IMR-90 (cell line): Measurements from ENCODE around the gene CMIP. TPM values are rescaled to one million over a fixed set of nuclear protein-coding genes. Genes with fewer than 3 reads are reported as not detected.

Experiments used
- ATAC-seq: fragments of 200-7000 bp; cut with Tn5 transposase; 2 replicates; pipeline ENCODE4 v1.9.1; 2020; ENCODE audit warnings: low read depth, mild to moderate bottlenecking, moderate library complexity
- BruUV-seq: library from RNA; stranded (reverse); fragments of 400-500 nt; replicated peaks from 2 replicates; lab custom pipeline; 2021; lab: Mats Ljungman, UMichigan
- CTCF ChIA-PET: fragments of 300-600 bp; formaldehyde crosslinking; extraction: SDS; loops from one replicate; lab custom pipeline; 2021; ENCODE audit warnings: antibody characterized with exemption; lab: Yijun Ruan, JAX
- POLR2A ChIA-PET: fragments of 300-600 bp; sonication (Branson Sonifier 250); formaldehyde crosslinking; loops from one replicate; lab custom pipeline; 2022; ENCODE audit warnings: antibody characterized with exemption; ENCODE audit not compliant: unreplicated experiment; lab: Charles Lee
- DNase-seq: peaks from one replicate; pipeline ENCODE4 v3.0.0; 2013
- H2AFZ ChIP-seq: replicated peaks from 2 replicates; pipeline ENCODE3; 2013; ENCODE audit warnings: low read length, mild to moderate bottlenecking; ENCODE audit not compliant: poor library complexity
- H2AK5ac ChIP-seq: 2 replicates; pipeline ENCODE4 v1.6.1; 2013; ENCODE audit warnings: low read depth, low read length, inconsistent platforms
- H2AK9ac ChIP-seq: replicated peaks from 2 replicates; pipeline ENCODE3; 2013; ENCODE audit warnings: mild to moderate bottlenecking, low read depth, low read length, moderate library complexity; ENCODE audit not compliant: poor library complexity
- H2BK120ac ChIP-seq: 2 replicates; pipeline ENCODE4 v1.6.1; 2013; ENCODE audit warnings: low read depth, low read length, inconsistent platforms
- H2BK15ac ChIP-seq: 3 replicates; pipeline ENCODE4 v1.6.1; 2013; ENCODE audit warnings: low read depth, low read length, inconsistent platforms
- H2BK20ac ChIP-seq: 2 replicates; pipeline ENCODE4 v1.6.1; 2013; ENCODE audit warnings: low read depth, mild to moderate bottlenecking, inconsistent platforms, low read length, moderate library complexity
- H2BK5ac ChIP-seq: 2 replicates; pipeline ENCODE4 v1.6.1; 2013; ENCODE audit warnings: mild to moderate bottlenecking, low read depth, low read length, inconsistent platforms; ENCODE audit not compliant: poor library complexity, severe bottlenecking
- H3K14ac ChIP-seq: replicated peaks from 2 replicates; pipeline ENCODE4 v1.6.1; 2013; ENCODE audit warnings: low read depth, low read length, inconsistent platforms
- H3K18ac ChIP-seq: 2 replicates; pipeline ENCODE4 v1.6.1; 2013; ENCODE audit warnings: low read depth, low read length, control low read depth
- H3K23ac ChIP-seq: 2 replicates; pipeline ENCODE4 v1.6.1; 2013; ENCODE audit warnings: low read depth, low read length, inconsistent platforms
- H3K27ac ChIP-seq: 2 replicates; pipeline ENCODE4 v1.5.1; 2013; ENCODE audit warnings: mild to moderate bottlenecking, control low read depth, low read length; ENCODE audit not compliant: insufficient read depth
- H3K27me3 ChIP-seq: 2 replicates; pipeline ENCODE4 v1.6.1; 2013; ENCODE audit warnings: low read length; ENCODE audit not compliant: control insufficient read depth, insufficient read depth
- H3K36me3 ChIP-seq: 2 replicates; pipeline ENCODE4 v1.6.1; 2013; ENCODE audit warnings: low read length, mixed read lengths; ENCODE audit not compliant: control insufficient read depth, insufficient read depth
- H3K4ac ChIP-seq: 2 replicates; pipeline ENCODE4 v1.6.1; 2013; ENCODE audit warnings: low read depth, low read length, inconsistent platforms
- H3K4me1 ChIP-seq: 2 replicates; pipeline ENCODE4 v1.6.1; 2013; ENCODE audit warnings: low read length, mixed read lengths; ENCODE audit not compliant: control insufficient read depth, insufficient read depth
- H3K4me2 ChIP-seq: 2 replicates; pipeline ENCODE4 v1.6.1; 2013; ENCODE audit warnings: low read depth, mild to moderate bottlenecking, control low read depth, low read length, moderate library complexity
- H3K4me3 ChIP-seq: 2 replicates; pipeline ENCODE4 v1.5.1; 2013; ENCODE audit warnings: low read depth, mild to moderate bottlenecking, control low read depth, low read length, moderate library complexity; ENCODE audit not compliant: insufficient read depth
- H3K56ac ChIP-seq: 2 replicates; pipeline ENCODE4 v1.6.1; 2013; ENCODE audit warnings: low read length, inconsistent platforms; ENCODE audit not compliant: insufficient read depth; ENCODE audit errors: extremely low read depth
- H3K79me1 ChIP-seq, 2 experiments: 2 replicates each; pipeline ENCODE4 v1.6.1; 2013; ENCODE audit warnings: low read length in 2 of 2, inconsistent platforms in 1 of 2, low read depth in 1 of 2
- H3K9ac ChIP-seq: 2 replicates; pipeline ENCODE4 v1.6.1; 2013; ENCODE audit warnings: low read depth, low read length, control low read depth
- H3K9me1 ChIP-seq: 2 replicates; pipeline ENCODE4 v1.6.1; 2013; ENCODE audit warnings: low read length, inconsistent platforms; ENCODE audit not compliant: insufficient read depth
- H3K9me3 ChIP-seq: 2 replicates; pipeline ENCODE4 v1.6.1; 2013; ENCODE audit warnings: low read length; ENCODE audit not compliant: control insufficient read depth, insufficient read depth
- H4K20me1 ChIP-seq: 2 replicates; pipeline ENCODE4 v1.6.1; 2013; ENCODE audit warnings: low read length, inconsistent platforms; ENCODE audit not compliant: insufficient read depth
- H4K5ac ChIP-seq: 2 replicates; pipeline ENCODE4 v1.6.1; 2013; ENCODE audit warnings: mild to moderate bottlenecking, low read depth, low read length, control low read depth
- H4K8ac ChIP-seq, 2 experiments: 2 replicates each; pipeline ENCODE4 v1.6.1; 2013; ENCODE audit warnings: low read depth in 2 of 2, low read length in 2 of 2, control low read depth in 1 of 2, inconsistent platforms in 1 of 2
- H4K91ac ChIP-seq: 2 replicates; pipeline ENCODE4 v1.6.1; 2013; ENCODE audit warnings: low read depth, low read length, inconsistent platforms; ENCODE audit not compliant: insufficient read depth
- BHLHE40 ChIP-seq: fragments of 150-350 bp; IDR thresholded peaks from 2 replicates; pipeline ENCODE4 v1.6.1; 2016; ENCODE audit warnings: mild to moderate bottlenecking, low read depth, low read length
- NFE2L2 ChIP-seq: fragments of 150-350 bp; IDR thresholded peaks from 2 replicates; pipeline ENCODE4 v1.6.1; 2016; ENCODE audit warnings: low read depth, mild to moderate bottlenecking, low read length
- RAD21 ChIP-seq: IDR thresholded peaks from 2 replicates; pipeline ENCODE4 v1.6.1; 2012; ENCODE audit warnings: low read length, improper control_type of control experiment
- RCOR1 ChIP-seq: IDR thresholded peaks from 2 replicates; pipeline ENCODE4 v1.6.1; 2012; ENCODE audit warnings: mild to moderate bottlenecking, low read length, improper control_type of control experiment; ENCODE audit not compliant: insufficient replicate concordance
- RFX5 ChIP-seq: IDR thresholded peaks from 2 replicates; pipeline ENCODE4 v1.8.0; 2012; ENCODE audit warnings: low read depth, mild to moderate bottlenecking, low read length, moderate library complexity
- SMC3 ChIP-seq: fragments of 150-350 bp; IDR thresholded peaks from 2 replicates; pipeline ENCODE4 v1.6.1; 2016; ENCODE audit warnings: low read depth, mild to moderate bottlenecking, antibody characterized with exemption, low read length, moderate library complexity
- WGBS, 2 experiments: methylation state at CpG; one replicate each; pipeline versions ENCODE4 v1.1.5 to v1.1.7; 2013; ENCODE audit warnings: missing lambda C conversion rate in 2 of 2; ENCODE audit not compliant: insufficient read length in 1 of 2; ENCODE audit errors: extremely low coverage in 2 of 2; 5-methylcytosine and 5-hydroxymethylcytosine counted together
- dilution Hi-C: fragments of 300-500 bp; cut with HindIII; formaldehyde crosslinking; loops from one replicate; pipeline ENCODE4 v1.14.3; 2018; ENCODE audit warnings: low sequenced_read_pairs; ENCODE audit not compliant: unreplicated experiment
- in situ Hi-C: fragments of 300-500 bp; cut with MboI; formaldehyde crosslinking; loops from 3 replicates; pipeline ENCODE4 v1.14.3; 2019; ENCODE audit warnings: low sequenced_read_pairs, inconsistent platforms, mixed read lengths
- intact Hi-C: fragments of 100-400 bp; cut with micrococcal nuclease; formaldehyde crosslinking; loops from 2 replicates; pipeline ENCODE4 v1.10.0; 2022
- polyA plus RNA-seq, 3 experiments: library from polyadenylated mRNA; depleted of rRNA; stranded (reverse); fragments of >200 nt; gene quantifications; 2 replicates each; pipeline ENCODE4 v1.2.3, GENCODE V29; 2012; ENCODE audit warnings: low replicate concordance in 1 of 3
- total RNA-seq: library from RNA; depleted of rRNA; stranded (reverse); fragments of >200 nt; gene quantifications from 2 replicates; pipeline ENCODE4 v1.2.3, GENCODE V29; 2012
- TF ChIP-seq, protein P1 (sequence below): conservative IDR thresholded peaks from 2 replicates; pipeline ENCODE4 v1.5.1; 2012; ENCODE audit warnings: mild to moderate bottlenecking, low read depth, low read length, improper control_type of control experiment
- TF ChIP-seq, protein P2 (sequence below): fragments of 150-350 bp; IDR thresholded peaks from 2 replicates; pipeline ENCODE4 v1.6.1; 2016; ENCODE audit warnings: low read depth, mild to moderate bottlenecking, low read length, moderate library complexity, borderline replicate concordance
- TF ChIP-seq, protein P3 (sequence below): fragments of 150-350 bp; IDR thresholded peaks from 2 replicates; pipeline ENCODE4 v1.6.1; 2017; ENCODE audit warnings: mild to moderate bottlenecking, antibody characterized with exemption, low read length, low read depth

The CMIP gene
- total and polyA plus RNA-seq, 2 of the 4 experiments (the other 2 are of a cell fraction): 3.2 to 11.6 TPM

DNA sequence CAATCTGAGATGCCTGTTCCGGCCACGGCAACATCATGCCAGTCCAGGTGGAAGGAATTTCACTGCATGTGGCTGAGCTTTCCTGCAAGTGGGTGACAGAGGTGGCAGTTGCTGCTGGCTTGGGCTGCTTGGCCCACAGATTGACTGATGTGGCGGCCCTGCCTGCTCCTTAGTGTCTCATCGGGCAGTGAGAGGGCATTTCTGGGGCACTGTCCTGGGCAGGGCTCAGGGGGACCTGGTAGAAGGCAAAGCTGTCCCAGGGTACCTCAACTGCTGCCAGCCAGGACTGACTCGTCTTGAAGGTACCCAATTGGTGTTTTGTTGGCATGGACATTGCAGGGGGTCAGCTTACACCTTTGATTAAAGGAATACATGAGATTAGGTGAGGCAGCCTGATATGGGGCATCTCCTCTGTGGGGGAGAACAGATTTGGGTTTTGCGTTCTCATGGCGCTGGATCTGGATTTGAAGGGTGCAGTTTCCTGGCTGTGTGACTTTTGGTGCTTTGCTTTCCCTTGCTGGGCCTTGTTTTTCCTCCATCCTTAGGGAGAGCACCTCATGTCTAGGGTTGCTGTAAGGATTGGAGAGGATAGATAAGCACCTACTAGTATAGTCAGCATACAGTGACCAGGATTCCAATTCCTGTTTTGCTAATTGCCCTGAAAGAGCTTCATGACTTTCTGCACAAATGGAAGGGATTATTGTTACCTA lies 5.4 kb downstream of the CMIP start (continued):
- TF ChIP-seq RAD21: no peak

DNA sequence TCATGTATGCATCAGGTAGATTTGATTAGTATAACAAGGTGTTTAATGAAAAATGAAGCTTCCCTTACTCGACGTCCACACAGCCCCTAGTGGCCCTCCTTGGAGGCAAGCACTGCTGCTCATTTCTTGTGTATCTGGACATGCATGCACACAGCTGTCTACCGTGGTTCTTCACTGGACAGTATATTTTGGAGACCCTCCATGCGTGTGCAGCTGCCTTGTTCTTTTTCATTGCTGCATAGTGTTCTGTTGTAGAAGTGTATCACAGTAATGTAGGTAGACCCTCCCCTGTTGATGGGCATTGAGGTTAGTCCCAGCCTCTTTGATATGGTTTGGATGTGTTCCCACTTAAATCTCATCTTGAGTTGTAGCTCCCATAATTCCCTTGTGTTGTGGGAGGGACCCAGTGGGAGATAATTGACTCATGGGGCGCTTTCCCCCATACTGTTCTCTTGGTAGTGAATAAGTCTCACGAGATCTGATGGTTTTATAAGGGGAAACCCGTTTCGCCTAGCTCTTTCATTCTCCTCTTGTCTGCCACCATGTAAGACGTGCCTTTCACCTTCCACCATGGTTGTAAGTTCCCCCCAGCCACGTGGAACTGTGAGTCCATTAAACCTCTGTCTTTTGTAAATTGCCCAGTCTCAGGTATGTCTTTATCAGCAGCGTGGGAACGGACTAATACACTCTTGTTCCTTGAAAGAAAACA lies 6.3 kb downstream of the CMIP start:
- H3K56ac ChIP-seq: no peak overlapping the region
- no peak overlapping the region for H2AK5ac ChIP-seq
- H3K27me3 ChIP-seq: no peaks in the 10 kb centered on the region
- no peak overlapping the region for H2BK15ac ChIP-seq
- 79% methylated on average over 4 of the region's 12 CpGs; no CpG with 5 or more reads in 1 of the 2 experiments for WGBS, 2 experiments
- peaks cover 7% of the 10 kb centered on the region for H3K4me1 ChIP-seq
- TF ChIP-seq SMC3: no peak
- no peak for TF ChIP-seq BHLHE40
- TF ChIP-seq RCOR1: no peak
- TF ChIP-seq, protein P1, sequence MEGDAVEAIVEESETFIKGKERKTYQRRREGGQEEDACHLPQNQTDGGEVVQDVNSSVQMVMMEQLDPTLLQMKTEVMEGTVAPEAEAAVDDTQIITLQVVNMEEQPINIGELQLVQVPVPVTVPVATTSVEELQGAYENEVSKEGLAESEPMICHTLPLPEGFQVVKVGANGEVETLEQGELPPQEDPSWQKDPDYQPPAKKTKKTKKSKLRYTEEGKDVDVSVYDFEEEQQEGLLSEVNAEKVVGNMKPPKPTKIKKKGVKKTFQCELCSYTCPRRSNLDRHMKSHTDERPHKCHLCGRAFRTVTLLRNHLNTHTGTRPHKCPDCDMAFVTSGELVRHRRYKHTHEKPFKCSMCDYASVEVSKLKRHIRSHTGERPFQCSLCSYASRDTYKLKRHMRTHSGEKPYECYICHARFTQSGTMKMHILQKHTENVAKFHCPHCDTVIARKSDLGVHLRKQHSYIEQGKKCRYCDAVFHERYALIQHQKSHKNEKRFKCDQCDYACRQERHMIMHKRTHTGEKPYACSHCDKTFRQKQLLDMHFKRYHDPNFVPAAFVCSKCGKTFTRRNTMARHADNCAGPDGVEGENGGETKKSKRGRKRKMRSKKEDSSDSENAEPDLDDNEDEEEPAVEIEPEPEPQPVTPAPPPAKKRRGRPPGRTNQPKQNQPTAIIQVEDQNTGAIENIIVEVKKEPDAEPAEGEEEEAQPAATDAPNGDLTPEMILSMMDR: no peak
- TF ChIP-seq NFE2L2: no peak
- TF ChIP-seq, protein P2, sequence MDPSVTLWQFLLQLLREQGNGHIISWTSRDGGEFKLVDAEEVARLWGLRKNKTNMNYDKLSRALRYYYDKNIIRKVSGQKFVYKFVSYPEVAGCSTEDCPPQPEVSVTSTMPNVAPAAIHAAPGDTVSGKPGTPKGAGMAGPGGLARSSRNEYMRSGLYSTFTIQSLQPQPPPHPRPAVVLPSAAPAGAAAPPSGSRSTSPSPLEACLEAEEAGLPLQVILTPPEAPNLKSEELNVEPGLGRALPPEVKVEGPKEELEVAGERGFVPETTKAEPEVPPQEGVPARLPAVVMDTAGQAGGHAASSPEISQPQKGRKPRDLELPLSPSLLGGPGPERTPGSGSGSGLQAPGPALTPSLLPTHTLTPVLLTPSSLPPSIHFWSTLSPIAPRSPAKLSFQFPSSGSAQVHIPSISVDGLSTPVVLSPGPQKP: no peak
- TF ChIP-seq RFX5: no peak
- TF ChIP-seq, protein P3, sequence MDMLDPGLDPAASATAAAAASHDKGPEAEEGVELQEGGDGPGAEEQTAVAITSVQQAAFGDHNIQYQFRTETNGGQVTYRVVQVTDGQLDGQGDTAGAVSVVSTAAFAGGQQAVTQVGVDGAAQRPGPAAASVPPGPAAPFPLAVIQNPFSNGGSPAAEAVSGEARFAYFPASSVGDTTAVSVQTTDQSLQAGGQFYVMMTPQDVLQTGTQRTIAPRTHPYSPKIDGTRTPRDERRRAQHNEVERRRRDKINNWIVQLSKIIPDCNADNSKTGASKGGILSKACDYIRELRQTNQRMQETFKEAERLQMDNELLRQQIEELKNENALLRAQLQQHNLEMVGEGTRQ: no peak
- POLR2A ChIA-PET: no interaction called here
- DNase-seq (no peak), ATAC-seq (no peak)
- intact Hi-C loops: no loop called here
- no TSS peak for BruUV-seq
- H2BK120ac ChIP-seq: no peak overlapping the region
- no peak overlapping the region for H3K4me3 ChIP-seq
- H3K9me3 ChIP-seq: no peaks in the 10 kb centered on the region
- H3K27ac ChIP-seq: no peak overlapping the region
- no peak overlapping the region for H2AK9ac ChIP-seq
- H3K4me2 ChIP-seq: no peak overlapping the region
- CTCF ChIA-PET: interaction anchor here (0.5 kb wide), 1 partner anchor 21 kb away, joined by 3 read pairs; no protein-coding TSS in a partner anchor
- H4K91ac ChIP-seq: no peak overlapping the region
- no peak overlapping the region for H3K4ac ChIP-seq
- H2BK5ac ChIP-seq: no peak overlapping the region
- H3K18ac ChIP-seq: no peak overlapping the region
- H4K20me1 ChIP-seq: peaks cover 96% of the 10 kb centered on the region
- H3K23ac ChIP-seq: no peak overlapping the region
- H4K8ac ChIP-seq: no peak overlapping the region
- H2BK20ac ChIP-seq: no peak overlapping the region
- dilution Hi-C loops: no loop called here
- H3K79me1 ChIP-seq: peaks cover 44 to 97% of the 10 kb centered on the region in 2 experiments
- H3K9me1 ChIP-seq: no peaks in the 10 kb centered on the region; the same call in 1 of the 2 replicates
- in situ Hi-C loops: no loop called here
- no peak overlapping the region for H2AFZ ChIP-seq
- H3K36me3 ChIP-seq: no peaks in the 10 kb centered on the region
- no peak overlapping the region for H3K14ac ChIP-seq
- H4K5ac ChIP-seq: no peak overlapping the region
- no peak overlapping the region for H3K9ac ChIP-seq
